HG02623 (cell line): ENCODE measurements around the gene ATL2.
"Not testable (repeated sequence)": the region's sequence is repeated elsewhere in the genome, so short reads cannot be mapped to it uniquely, and the experiment has no call there.

Source experiments
- ATAC-seq: cut with Tn5 transposase; IDR thresholded peaks from one replicate; pipeline ENCODE4 v1.9.1; 2021; ENCODE audit warnings: moderate library complexity; ENCODE audit not compliant: unreplicated experiment

ATL2 gene

DNA sequence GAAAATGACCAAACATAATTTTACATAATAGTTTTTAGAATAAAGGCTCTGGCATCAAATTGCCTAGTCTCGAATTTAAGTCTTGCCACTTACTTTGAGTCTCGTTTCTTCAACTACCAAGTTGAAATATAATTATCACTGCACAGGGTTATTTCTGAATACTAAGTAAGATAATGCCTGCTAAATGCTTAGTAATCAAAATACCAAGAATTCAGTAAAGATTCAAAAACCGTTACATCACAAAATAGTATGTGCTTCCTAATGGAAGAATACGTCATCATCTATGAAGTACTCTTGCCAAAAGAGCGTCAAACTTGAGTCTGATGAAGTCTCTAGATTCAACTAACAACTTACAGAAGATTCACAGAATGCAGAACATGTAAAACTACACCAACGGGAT, 40.5 kb downstream of the ATL2 start:
- no peak for ATAC-seq

DNA sequence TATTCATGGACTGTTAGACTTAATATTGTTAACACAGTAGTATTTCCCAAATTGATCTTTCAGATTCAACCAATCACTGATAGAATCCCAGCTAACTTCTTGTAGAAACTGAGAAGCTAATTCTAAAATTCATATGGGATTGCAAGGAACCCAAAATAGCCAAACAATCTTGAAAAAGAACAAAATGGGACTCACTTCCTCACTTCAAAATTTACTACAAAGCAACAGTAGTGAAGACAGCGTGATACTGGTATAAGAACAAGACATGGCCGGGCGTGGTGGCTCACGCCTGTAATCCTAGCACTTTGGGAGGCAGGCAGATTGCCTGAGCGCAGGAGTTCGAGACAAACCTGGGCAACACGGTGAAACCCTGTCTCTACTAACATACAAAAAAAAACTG, 46.3 kb downstream of the ATL2 start:
- ATAC-seq = no peak

DNA sequence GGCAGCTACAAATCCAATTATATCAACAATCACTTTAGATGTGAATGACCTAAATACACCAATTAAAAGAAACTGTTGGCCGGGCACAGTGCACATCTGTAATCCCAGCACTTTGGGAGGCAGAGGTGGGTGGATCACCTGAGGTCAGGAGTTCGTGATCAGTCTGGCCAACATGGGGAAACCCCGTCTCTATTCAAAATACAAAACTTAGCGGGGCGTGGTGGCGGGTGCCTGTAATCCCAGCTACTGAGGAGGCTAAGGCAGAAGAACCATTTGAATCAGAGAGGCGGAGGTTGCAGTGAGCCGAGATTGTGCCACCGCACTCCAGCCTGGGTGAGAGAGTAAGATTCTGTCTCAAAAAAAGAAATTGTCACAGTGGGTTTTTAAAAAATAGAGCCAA, 49.5 kb downstream of the ATL2 start:
- ATAC-seq = no peak

DNA sequence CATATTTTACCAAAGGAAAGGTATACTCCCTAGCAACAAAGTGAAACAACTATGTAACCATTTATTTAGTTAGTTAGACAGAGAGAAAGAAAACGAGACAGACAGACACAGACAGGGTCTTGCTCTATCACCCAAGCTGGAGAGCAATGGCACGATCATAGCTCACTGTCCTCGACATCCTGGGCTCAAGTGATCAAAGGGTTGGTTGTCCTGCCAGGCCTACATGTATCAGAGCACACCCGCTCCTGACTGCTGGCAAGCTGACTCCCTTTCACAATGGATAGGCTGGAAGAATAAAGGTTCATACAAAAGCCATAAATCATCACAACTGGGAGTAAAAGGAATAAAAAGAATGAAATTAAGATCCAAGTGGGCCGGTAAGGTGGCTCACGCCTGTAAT, 53.5 kb downstream of the ATL2 start:
- no peak for ATAC-seq

DNA sequence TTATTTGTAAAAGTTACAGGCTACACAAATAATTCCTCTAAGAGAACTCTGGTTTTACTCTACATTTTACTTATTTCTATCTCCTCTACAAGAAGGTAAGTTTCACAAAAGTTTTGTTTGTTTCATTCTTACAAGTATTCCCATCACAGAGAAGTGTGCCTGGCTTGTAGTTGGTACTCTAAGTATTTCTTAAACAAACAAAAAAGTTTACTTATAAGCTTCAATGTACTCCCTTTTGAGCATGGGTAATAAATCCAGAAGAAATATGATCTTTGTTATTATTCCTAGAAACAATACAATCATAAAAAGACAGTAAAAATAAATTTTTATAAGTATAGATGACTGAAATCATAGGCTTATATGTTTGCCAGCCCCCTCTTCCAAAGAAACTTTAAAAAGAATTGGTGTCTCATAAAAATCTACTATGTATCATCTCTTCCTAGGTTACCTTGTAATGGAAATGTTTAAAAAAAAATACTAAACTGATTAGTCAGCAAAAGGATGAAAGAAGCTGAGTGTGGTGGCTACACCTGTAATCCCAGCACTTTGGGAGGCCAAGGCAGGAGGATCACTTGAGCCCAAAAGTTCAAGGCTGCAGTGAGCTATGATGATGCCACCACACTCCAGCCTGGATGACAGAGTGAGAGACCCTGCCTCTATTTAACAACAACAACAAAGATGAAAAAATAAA, 54.7 kb downstream of the ATL2 start:
- ATAC-seq = no peak

DNA sequence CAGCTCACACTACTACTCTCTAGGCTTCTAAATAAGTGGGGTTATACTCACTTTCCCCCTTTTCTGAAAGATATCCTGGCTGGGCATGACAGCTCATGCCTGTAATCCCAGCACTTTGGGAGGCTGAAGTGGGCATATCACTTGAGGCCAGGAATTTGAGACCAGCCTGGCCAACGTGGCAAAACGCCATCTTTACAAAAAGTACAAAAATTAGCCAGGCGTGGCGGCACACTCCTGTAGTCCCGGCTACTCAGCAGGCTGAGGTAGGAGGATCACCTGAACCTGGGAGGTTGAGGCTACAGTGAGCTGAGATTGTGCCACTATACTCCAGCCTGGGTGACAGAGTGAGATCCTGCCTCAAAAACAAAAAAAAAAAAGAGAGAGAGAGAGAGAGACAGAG, 57.8 kb downstream of the ATL2 start:
- not testable (repeated sequence) for ATAC-seq

DNA sequence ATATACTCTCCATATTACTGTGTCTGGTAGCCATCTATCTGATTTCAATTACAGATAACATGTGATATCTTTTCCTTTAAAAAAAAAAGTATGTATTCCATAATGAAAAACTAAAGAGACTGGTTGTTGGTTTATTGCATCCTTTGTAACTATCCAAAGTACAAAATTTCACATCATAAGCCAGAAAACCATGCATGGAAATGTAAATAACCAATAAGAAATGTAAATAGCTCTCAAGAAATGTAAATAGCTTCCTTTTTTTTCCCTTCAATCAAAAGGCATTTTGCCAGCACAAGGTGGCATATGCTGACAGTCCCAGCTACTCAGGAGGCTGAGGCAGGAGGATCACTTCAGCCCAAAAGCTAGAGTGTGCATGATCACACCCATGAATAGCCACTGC, 59.3 kb downstream of the ATL2 start:
- ATAC-seq = no peak

DNA sequence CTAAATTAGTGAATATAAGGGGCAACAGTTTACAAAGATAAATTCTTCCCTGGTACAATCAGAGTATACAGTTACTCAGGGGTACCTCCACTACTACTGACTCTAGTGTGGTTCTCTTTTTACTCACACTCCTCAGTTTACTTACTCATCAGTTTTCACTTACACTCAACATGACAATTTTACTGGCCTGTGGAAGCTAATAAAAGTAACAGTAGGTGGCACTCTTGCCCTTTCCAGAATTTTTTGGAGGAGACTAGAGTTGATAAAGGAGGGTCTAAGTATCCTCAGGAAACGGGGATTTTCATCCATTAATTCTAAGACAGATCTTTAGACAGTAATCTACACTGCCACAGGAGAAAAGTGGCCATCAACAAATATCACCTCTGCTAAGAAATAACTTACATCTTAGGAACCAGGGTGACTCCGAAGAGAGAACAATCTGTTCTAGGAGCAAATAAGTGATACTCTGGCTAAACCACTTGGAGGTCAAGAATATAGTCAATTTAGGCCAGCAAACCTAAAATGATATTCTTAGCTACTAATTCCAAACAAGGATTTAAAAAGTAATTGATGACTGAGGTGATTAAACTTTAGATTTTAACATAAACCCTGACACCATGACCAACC, 61.3 kb downstream of the ATL2 start:
- no peak for ATAC-seq

DNA sequence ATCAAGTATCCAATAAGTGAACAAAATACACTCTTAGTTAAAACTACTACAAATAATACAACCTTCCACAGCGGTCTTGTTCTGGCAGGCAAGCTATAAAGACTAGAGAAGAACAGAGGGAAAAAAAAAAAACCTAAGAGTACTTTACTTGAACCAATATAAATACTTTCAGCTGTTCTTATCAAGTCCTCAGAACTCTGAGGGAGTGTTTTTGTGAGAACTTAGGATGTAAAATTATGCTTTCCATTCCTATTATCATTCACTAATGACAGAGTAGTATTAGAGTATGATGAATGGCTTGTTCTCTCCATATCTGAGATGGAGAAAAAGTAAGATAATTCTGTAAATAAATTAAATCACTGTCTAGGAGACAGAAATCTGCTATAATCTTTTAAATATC, 68.3 kb downstream of the ATL2 start:
- no peak for ATAC-seq

DNA sequence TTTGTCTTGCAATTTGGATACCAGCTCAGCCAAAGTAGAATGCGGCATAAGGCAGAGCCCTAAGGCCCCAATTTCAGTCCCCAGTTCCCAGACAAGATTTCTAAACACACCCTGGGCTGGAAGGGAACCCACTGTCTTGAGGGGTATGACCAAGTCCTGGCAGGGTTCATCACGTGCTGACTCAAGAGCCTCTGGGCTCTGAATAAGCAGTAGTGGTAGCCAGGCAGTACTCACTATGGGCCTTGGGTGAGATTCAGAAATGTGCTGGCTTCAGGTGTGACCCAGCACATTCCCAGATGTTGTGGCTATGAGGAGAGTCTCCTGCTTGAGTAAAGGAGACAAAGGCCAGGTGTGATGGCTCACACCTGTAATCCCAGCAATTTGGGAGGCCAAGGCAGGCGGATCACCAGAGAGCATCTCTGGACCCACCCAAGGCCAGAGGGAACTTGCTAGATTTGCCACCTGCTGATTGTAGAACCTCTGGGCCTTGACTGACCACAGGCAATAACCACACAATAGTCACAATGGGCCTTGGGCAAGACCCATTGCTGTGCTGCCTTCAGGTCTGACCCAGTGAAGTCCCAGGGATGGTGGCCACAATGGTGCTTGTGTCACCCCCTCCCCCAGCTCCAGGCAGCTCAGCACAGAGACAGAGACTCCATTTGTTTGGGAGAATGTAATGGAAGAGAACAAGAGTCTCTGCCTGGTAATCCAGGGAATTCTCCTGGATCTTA, 74.9 kb downstream of the ATL2 start:
- no peak for ATAC-seq

DNA sequence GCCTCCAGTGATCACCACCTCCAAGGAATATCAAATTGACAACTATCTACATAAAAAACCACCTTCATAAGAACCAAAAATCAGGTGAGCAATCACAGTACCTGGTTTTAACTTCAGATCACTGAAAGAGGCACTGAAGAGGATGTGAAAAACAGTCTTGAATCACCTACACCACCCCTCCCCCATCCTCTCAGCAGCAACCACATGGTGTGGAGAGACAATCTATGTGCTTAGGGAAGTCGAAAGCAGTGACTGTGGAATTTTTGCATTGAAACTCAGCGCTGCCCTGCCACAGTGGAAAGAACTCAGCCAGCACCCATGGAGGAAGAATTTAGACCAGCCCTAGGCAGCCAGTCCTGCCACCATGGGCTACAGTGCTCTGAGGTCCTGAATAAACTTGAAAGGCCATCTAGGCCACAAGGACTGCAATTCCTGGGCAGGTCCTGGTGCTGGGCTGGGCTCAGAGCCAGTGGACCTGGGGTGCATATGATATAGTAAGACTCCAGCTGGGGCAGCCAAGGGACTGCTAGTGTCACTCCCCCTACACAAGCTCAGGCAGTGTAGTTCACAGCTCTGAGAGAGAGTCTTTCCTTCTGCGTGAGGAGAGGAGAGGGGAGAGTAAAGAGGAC, 75.6 kb downstream of the ATL2 start:
- peak; percentile 57 for ATAC-seq

DNA sequence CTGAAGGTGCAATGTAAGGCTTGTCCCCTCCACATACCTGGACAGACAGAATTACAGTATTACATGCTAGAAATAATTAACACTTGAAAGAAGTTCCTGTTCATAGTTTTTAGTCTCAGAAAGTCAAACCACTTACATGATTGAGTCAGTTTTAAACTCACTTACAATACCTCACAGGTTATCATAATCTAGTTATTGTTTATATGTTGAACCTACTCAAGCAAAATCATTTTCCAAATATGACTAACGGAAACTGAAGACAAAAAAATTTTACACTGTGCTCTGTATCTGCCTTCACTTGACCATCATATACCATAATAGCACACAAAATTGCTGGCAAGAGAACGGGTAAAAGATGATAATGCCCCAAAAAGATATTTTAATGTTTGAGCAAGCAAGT, 78.5 kb downstream of the ATL2 start:
- ATAC-seq = no peak

DNA sequence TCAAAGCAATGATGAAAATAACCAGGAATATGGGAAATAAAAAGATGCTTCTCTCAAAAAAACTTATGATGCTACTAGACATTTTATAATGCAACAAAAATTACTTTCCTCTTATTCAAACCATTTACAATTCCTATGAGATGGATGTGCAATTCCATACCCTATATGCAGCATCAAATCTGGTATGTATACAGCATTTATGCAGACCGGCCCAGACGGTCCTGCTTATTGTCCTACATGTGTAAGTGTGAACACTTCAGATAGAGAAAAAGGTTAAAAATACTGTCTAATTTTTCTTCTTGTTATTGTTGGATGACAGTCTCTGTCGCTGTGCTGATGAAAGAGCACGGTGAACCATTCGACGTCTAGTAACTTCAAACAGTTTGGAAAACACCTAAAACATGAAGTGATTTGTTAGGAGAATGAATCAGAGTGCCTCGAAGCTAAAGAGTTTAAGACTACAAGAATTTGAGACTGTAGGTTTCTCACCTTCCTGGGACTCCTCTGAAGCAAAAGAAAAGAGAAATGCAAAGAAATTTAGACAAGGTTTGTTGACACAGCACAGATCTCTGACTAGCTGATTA, 80.8 kb downstream of the ATL2 start:
- ATAC-seq = no peak

DNA sequence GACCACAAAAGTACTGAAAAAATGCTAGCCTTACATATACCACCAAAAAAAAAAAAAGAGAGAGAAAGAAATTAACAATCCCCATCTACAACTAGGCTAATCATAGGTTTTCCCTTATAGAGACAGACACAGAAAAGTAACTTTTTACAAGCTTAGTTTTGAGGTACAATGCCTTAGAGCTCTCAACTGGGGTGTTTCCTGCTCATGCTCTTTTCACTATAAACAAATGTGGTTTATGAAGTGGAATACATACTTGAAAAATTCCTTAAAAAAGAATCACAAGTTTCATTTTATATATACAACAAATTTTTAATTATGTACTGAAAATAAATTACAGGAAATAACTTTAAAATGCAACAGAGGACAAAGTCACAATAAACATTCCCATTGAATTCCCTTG, 82.5 kb downstream of the ATL2 start:
- no peak for ATAC-seq

DNA sequence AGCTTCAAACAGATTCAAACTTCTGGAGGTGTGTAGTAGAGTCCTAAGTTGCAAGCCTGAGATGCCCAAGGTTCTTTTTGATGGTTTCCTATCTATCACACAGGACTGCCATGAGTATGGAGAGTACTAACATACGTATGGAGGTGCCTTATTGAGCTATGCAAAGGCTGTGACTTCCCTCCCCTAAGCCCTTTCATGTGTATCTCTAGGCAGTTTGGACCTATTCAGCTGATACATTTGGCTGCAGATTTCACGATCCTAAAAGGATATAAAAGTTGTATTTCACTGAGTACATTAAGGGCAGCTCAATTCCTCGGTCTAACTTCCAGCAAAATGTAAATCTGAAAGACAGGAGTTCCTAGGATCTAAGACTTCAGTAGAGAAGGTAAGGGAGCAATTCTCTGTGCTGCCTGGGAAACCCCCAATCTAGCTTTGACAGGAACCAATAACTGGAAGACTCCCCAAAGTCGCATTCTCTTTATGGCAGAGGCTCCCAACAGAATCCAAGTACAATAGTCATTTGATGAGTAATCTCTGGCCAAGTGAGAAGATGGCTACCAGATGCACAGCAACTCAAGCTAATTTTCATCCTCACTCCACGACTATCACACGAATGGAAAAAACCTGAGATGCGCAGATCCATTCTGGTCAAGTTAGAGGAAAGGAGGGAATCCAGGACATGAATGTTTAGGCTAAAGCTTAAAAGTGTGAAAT, 83.8 kb downstream of the ATL2 start:
- no peak for ATAC-seq

DNA sequence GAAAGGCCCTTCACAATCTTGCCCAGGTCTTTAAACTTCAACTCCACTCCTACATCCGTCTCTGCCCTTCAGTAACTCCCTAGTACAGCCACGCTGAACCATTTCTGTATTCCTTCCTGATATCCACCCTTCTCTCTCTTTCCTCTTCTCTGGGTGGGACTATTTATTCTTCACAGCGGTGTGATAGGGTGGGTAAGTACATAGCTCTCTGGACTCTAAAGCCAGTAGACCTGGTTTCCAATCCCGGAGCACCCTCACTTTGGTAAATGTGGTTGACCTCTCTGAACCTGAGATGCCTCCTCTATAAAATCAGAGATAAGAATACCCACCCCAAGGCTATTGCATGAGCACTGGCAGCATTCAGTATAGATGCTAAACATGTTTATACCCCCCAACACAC, 86.7 kb downstream of the ATL2 start:
- no peak for ATAC-seq

DNA sequence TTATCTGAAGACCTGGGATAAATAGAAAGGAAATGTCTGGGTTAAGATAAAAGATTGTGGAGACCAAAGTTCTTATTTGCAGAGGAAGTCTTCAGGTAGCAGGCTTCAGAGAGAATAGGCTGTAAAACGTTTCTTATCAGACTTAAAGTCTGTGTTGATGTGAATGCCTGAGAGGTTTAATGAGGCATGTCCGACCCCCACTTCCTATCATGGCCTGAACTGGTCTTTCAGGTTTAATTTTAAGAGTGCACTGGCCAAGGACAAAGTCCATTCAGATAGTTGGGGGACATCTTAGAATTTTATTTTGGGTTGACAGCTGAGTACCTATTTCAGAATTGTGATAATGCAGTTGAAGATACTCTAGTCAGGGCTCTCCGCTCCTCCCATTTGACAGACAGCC, 92.1 kb downstream of the ATL2 start:
- ATAC-seq = no peak

DNA sequence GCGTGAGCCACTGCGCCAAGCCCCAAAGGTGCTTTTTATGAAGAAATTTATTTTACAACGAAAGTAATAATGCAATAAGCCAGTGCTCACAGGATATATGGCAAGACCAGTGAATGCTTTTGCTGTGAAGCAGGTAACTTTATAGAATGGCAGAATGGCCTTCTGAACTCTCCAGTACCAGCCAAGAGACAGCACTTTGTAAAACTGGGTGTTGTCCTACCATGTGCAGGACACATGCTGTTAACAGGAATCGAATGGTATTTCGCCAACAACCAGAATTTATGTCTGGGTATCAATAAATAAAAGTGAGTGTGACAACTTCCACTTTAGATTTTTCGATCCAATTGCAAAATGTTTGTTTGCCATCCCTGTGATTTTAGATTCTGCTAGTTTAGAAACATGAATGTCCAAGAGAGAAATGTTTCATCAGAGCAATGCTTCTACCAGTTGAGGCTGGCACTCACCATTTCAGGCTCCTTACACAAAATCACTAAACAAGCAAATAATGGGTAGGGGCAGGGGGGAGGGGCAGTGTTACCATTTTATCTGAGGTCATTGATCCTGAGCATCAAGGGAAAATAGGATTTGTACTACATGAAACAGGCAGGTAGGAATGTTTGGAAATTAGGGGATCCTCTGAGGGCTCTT, 95.9 kb downstream of the ATL2 start:
- no peak for ATAC-seq

DNA sequence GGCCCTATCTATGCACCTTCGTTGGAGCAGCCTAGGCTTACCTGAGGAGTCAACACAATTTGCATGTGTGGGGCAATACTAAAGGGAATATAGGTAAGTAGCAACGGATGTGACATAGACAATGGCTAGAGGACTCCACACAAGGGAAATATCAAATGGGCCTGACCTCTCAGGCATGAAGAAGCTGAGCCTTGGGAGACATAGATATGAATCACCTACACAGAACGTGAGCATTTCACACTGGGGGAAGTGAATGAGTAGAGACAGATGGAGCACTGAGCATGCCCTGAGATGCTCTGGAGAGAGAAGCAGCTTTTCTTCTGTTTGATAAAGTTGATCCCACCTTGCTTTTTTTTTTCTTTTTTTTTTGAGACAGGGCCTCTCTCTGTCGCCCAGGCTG, 97.9 kb downstream of the ATL2 start:
- ATAC-seq = no peak

DNA sequence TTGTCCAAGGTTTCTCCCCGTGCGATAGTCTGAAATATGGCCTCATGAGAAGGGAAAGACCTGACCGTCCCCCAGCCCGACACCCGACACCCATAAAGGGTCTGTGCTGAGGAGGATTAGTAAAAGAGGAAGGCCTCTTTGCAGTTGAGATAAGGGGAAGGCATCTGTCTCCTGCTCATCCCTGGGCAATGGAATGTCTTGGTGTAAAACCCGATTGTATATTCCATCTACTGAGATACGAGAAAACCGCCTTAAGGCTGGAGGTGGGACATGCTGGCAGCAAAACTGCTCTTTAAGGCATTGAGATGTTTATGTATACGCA, 99.0 kb downstream of the ATL2 start:
- not testable (repeated sequence) for ATAC-seq
